Measurements from ENCODE around the gene TFB2M. TPM values are rescaled to one million over a fixed set of nuclear protein-coding genes. Genes with fewer than 3 reads are reported as not detected.

Gene TFB2M
- total RNA-seq, 1 donor from 2014 or later: 17.0 TPM

- DNase-seq: no peak
These were observed 15.7 kb downstream of the TFB2M start for GRCh38 chr1:246550402-246550801.

GRCh38 chr1:246549665-246550064 is 16.4 kb downstream of the TFB2M start:
- no peak for DNase-seq

- no peak for DNase-seq
These were observed 22.1 kb downstream of the TFB2M start for GRCh38 chr1:246544001-246544400.

GRCh38 chr1:246540738-246541491 is 25.1 kb downstream of the TFB2M start:
- DNase-seq: no peak

GRCh38 chr1:246537887-246538286 is 28.2 kb downstream of the TFB2M start:
- no peak for DNase-seq

GRCh38 chr1:246537441-246537840 is 28.6 kb downstream of the TFB2M start:
- DNase-seq: no peak

GRCh38 chr1:246534114-246534513 is 31.9 kb downstream of the TFB2M start:
- no peak for DNase-seq

- no peak for DNase-seq
These were observed 32.6 kb downstream of the TFB2M start for GRCh38 chr1:246533371-246533905.

- DNase-seq: no peak
These were observed 33.5 kb downstream of the TFB2M start for GRCh38 chr1:246532519-246532918.

- no peak for DNase-seq
These were observed 35.6 kb downstream of the TFB2M start for GRCh38 chr1:246530482-246530881.

- no peak for DNase-seq
These were observed 36.9 kb downstream of the TFB2M start for GRCh38 chr1:246528933-246529731.

- no peak for DNase-seq
These were observed 38.5 kb downstream of the TFB2M start for GRCh38 chr1:246527402-246528088.

GRCh38 chr1:246526915-246527314 is 39.1 kb downstream of the TFB2M start:
- DNase-seq: no peak

GRCh38 chr1:246526380-246526779 is 39.7 kb downstream of the TFB2M start:
- no peak for DNase-seq

- DNase-seq: no peak
These were observed 46.5 kb downstream of the TFB2M start for GRCh38 chr1:246519514-246519913.

- no peak for DNase-seq
These were observed 47.4 kb downstream of the TFB2M start for GRCh38 chr1:246518456-246519205.

- DNase-seq: no peak
These were observed 48.7 kb downstream of the TFB2M start for GRCh38 chr1:246517391-246517790.

GRCh38 chr1:246516126-246516525 is 49.9 kb downstream of the TFB2M start:
- no peak for DNase-seq

GRCh38 chr1:246515390-246516005 is 50.6 kb downstream of the TFB2M start:
- DNase-seq: no peak

- no peak for DNase-seq
These were observed 52.3 kb downstream of the TFB2M start for GRCh38 chr1:246513619-246514343.

GRCh38 chr1:246513041-246513440 is 53.0 kb downstream of the TFB2M start:
- no peak for DNase-seq

All from occipital lobe (tissue), 2 donors.